GM20431 (cell line): Measurements from ENCODE around the gene SCN1B.

Source experiments
- in situ Hi-C: fragments of 300-500 bp; cut with MseI, MboI; formaldehyde crosslinking; loops from one replicate; pipeline ENCODE4 v1.15.0; 2020; ENCODE audit warnings: low sequenced_read_pairs; ENCODE audit not compliant: unreplicated experiment

Gene SCN1B

GRCh38 chr19:35015270-35015953 lies 14.9 kb upstream of the SCN1B start:
- in situ Hi-C loops: no loop called here

GRCh38 chr19:35015954-35016351 lies 14.3 kb upstream of the SCN1B start:
- in situ Hi-C loops: no loop called here

DNA sequence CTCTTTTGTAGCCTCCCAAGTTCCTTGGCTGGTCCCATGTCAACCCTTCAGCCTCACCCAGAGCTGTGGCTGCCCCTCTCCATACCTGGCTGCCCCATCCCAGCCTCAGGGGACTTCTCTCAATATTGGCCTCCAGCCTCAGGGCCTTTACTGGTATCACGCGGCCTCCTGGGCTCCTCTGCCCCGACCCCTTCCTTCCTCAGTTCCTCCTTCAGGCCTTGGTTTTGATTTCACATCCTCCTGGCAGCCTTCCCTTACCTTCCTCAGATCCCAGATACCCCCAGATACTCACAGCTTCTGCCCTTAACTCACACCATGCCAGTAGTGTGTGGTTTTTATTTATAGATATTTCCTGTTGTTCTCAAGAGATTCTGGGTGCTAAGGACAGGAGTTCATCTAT lies 12.8 kb upstream of the SCN1B start:
- in situ Hi-C loops: no loop called here

GRCh38 chr19:35018379-35018778 lies 11.9 kb upstream of the SCN1B start:
- in situ Hi-C loops: no loop called here

DNA sequence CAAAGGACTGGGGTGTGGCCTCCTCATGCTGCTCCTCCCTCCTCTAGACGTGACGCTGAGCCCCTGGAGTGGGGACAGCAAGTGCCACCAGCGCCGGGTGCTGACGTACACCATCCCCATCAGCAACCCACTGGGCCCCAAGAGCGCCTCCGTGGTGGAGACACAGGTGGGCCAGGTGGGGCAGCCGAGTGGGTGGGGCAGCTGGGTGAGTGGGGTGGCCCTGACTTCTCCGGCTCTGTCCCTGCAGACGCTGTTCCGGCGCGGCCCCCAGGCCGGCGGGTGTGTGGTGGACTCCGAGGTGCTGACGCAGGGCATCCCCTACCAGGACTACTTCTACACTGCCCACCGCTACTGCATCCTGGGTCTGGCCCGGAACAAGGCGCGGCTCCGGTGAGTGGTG lies 11.1 kb upstream of the SCN1B start:
- in situ Hi-C loops: no loop called here

DNA sequence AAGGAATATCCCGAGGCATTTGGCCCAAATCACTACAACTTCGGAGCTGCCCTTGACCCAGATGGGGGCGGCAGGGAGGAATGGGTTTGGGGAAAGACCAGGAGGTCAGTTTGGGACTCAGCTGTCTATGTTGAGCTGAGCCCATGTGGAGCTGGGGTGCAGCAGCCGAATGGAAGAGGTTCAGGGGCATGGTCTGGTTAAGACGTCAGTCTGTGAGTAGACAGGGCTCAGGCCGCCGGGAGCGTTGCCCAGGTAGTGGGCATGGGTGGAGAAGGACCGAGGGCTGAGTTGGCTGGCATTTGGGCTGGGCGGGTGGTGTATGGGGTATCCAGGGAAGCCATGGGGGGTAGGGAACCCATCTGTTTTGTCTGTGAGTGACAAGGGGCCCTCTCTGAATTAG lies 9.3 kb upstream of the SCN1B start:
- in situ Hi-C loops: loop anchor here (10.0 kb wide), 1 partner anchor 46 kb away; no protein-coding TSS in a partner anchor

GRCh38 chr19:35021596-35021995 lies 8.7 kb upstream of the SCN1B start:
- in situ Hi-C loops: loop anchor here (10.0 kb wide), 1 partner anchor 47 kb away; no protein-coding TSS in a partner anchor

DNA sequence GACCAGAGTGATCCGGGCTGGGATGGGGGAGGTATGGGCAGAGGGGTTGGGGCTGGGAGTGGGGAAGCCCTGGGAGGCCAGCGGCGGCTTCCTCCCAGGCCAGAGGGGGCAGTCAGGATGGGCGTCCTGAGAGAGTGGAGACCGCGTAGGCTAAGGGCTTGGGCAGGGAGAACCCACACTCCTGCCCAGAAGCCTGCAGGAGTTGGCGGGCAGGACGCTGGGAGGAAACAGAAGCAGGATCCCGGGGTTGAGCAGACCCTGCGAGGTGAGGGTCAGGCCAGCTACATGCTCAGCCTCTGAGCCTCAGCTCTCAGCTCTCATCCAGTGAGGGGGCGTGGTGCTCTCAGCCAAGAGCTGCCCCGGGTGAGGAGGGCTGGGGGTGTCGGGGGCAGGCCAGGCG lies 7.8 kb upstream of the SCN1B start:
- in situ Hi-C loops: loop anchor here (10.0 kb wide), 1 partner anchor 48 kb away; no protein-coding TSS in a partner anchor

DNA sequence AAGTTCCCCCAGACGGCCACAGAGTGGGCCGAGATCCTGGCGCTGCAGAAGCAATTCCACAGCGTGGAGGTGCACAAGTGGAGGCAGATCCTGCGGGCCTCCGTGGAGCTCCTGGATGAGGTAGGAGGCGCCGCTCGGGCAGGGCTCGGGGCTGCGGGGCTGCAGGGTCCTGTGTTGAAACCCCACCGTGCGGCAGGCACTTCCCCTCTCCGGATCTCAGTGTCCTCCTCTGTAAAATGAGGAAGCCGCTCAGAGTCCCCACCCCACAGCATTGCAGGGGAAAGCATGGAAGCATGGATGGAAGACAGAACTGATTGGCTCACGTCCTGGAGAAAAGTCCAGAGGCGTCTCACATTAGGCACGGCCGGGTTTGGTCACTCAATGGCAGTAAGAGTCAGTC lies 6.8 kb upstream of the SCN1B start:
- in situ Hi-C loops: loop anchor here (10.0 kb wide), 1 partner anchor 49 kb away; no protein-coding TSS in a partner anchor

DNA sequence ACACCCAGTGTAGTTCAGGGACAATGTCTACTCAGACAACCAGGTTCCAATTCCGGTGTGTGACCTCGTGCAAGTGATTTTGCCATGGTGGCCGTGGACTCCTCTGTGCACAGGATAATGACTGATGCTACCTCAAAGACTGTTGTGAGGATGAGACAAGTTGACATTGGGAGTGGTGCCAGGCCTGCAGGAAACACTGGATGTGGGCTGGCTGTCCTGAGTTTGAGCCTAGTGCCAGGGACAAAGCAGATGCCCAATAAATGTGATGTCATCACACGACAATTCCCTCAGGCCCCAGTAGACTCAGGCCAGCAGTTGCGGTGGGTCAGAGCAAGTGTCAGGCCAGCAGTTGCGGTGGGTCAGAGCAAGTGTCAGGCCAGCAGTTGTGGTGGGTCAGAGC lies 6.2 kb upstream of the SCN1B start:
- in situ Hi-C loops: loop anchor here (10.0 kb wide), 1 partner anchor 49 kb away; no protein-coding TSS in a partner anchor

DNA sequence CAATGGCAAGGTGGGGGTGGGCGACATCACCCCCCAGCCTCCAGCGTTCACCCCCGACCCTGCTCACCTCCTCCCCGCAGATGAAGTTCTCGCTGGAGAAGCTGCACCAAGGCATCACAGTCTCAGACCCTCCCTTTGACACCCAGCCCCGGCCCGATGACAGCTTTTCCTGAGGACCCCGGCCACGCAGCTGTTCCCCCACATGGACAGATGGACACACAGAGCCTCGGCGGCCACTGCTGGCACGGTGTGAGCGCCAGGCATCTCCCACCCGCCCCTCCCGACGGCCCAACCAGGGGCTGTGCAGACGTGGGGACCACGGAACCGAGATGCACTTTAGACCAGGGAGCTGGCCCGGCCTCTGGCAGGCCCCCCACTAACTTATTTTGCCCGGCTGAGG lies 4.3 kb upstream of the SCN1B start:
- in situ Hi-C loops: loop anchor here (10.0 kb wide), 1 partner anchor 51 kb away; no protein-coding TSS in a partner anchor

GRCh38 chr19:35026418-35026817 lies 3.9 kb upstream of the SCN1B start:
- in situ Hi-C loops: loop anchor here (10.0 kb wide), 1 partner anchor 52 kb away; no protein-coding TSS in a partner anchor

DNA sequence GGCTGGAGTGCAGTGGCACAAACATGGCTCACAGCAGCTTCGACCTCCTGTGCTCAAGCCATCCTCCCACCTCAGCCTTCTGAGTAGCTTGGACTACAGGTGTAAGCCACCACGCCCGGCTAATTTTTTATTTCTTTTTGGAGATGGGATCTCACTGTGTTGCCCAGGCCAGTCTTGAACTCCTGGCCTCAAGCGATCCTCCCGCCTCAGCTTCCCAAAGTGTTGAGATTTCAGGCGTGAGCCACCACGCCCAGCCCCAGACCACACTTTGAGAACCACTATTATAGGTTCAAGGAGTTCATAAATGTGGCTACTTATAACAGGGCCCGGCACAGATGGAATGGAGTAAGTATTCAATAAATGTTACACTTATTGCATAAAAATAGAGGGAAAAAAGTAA lies 3.3 kb upstream of the SCN1B start:
- in situ Hi-C loops: loop anchor here (10.0 kb wide), 1 partner anchor 52 kb away; no protein-coding TSS in a partner anchor

- in situ Hi-C loops: loop anchor here (10.0 kb wide), 1 partner anchor 53 kb away; no protein-coding TSS in a partner anchor
Measured at GRCh38 chr19:35027851-35028599, 2.2 kb upstream of the SCN1B start.

GRCh38 chr19:35028600-35028885 lies 1.7 kb upstream of the SCN1B start:
- in situ Hi-C loops: loop anchor here (10.0 kb wide), 1 partner anchor 54 kb away; no protein-coding TSS in a partner anchor

DNA sequence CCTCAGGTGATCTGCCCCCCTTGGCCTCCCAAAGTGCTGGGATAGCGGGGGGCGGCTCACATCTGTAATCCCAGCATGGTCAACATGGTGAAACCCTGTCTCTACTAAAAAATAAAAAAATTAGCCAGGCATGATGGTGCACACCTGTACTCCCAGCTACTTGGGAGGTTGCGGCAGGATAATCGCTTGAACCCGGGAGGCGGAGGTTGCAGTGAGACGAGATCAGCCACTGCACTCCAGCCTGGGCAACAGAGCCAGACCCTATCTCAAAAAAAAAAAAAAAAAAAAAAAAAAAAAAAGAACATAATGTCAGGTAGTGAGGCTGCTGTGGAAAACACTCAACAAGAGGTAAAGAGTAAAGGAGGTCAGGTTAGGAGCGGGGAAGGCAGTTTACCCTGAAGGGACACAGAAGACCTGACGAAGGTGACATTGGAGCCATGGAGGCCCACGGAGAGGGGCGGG lies 964 bp upstream of the SCN1B start:
- in situ Hi-C loops: loop anchor here (10.0 kb wide), 1 partner anchor 55 kb away; no protein-coding TSS in a partner anchor

DNA sequence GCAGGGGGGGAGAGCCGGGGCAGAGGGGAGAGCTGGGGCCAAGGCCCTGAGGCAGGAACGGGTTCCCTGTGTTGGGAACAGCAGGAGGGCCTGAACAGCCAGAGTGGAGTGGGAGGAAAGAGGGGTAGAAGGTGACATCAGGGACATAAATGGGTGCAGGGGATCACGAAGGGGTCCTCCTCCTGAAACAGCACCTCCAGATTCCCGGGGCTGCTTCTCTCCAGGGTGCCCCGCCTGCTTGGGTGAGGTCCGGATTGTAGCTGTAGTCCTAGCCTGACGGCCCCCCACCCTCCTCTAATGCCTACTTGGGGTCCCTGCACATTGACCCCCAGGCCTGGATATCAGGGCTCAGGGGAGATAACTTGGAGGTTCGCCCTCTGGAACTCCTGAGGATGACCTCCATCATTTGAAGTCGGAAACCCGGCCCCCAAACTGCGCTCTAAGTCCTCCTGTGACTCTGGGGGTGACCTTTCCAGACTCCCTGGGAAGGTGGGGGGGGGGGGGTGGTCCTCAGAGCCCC lies 473 bp upstream of the SCN1B start:
- in situ Hi-C loops: loop anchor here (10.0 kb wide), 1 partner anchor 55 kb away; no protein-coding TSS in a partner anchor

DNA sequence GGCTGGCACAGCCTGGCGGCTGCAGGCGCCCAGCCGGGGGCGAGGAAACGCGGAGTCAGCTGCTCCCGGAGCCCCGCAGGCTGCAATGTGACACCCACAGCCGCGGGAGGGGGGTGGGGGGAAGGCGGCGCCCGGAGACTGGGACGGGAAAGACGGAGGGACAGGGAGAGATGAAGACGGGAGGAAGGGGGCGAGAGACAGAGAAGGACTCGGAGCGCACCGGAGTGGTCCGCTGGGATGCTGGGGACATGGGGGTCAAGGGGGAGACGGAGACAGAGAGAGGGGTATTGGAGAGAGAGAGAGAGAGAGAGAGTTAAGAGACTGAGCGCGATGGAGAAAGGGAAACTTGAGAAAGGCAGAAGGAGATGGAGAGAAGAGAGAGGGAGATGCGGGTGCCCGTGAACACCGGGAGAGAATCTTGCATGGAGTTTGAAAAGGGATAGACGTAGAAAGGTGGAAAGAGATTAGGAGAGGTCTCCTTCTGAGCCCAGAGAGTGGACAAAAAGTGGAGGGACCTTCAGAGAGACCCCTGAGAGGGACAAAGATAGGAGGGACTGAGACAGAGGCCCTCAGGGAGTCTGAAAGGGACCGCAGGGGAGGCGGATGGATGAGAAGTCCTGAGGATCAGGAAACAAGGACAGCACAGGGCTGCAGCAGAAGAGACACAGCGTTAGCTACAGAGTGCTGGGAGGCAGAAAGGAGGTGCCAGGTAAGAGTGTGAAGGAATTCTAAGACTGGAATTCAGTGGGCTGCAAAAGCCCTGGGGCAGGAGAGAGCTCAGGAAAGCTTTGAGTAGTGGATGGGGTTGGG lies 1.0 kb downstream of the SCN1B start:
- in situ Hi-C loops: no loop called here

- in situ Hi-C loops: no loop called here
Measured at GRCh38 chr19:35032356-35032865, 2.1 kb downstream of the SCN1B start.
